ENCODE results near the gene ADRA2B.
A peak's percentile ranks its signal among the peaks of the same experiment; 100 is the strongest.
"Not testable (repeated sequence)": the region's sequence is repeated elsewhere in the genome, so short reads cannot be mapped to it uniquely, and the experiment has no call there.

ADRA2B gene

DNA sequence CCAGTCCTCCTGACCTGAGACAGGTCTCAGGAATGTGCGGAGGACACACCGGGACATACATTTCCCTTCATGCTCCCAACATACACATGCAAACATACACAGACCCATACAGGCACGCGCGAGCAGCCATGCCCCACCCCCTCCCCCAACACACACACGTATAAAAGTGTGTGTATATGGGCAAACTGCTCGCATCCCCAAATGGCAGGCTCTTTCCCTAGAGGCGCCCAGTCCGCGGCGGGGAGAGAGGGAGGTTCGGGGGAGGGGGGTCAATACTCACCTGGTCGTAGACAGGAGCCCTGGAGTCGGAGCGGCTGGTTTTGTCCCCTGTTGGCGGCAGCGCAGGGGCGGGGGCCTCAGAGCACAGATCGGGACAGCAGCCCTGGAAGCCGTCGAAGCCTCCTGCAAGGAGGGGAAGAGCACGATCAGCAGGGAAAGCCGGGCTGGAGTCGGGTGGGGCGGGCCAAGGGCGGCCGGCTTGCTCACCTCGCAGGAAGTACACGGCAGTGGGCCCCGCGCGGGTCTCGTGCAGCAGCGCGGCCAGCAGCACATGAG lies 28.2 kb upstream of the ADRA2B start:
- H3K9me3 Mint-ChIP-seq = no peaks in the 10 kb centered on the region
- H3K27ac Mint-ChIP-seq = peak overlapping the region; percentile 97
- peak overlapping the region; percentile 94 for H3K4me3 Mint-ChIP-seq
- ATAC-seq = peak; percentile 0
- H3K4me1 Mint-ChIP-seq = peaks cover 70% of the 10 kb centered on the region
- DNase-seq (ENCODE audit: low spot score in 2 of 2) = peak; percentile 36 to 77
- H3K36me3 Mint-ChIP-seq = peaks cover 75% of the 10 kb centered on the region

DNA sequence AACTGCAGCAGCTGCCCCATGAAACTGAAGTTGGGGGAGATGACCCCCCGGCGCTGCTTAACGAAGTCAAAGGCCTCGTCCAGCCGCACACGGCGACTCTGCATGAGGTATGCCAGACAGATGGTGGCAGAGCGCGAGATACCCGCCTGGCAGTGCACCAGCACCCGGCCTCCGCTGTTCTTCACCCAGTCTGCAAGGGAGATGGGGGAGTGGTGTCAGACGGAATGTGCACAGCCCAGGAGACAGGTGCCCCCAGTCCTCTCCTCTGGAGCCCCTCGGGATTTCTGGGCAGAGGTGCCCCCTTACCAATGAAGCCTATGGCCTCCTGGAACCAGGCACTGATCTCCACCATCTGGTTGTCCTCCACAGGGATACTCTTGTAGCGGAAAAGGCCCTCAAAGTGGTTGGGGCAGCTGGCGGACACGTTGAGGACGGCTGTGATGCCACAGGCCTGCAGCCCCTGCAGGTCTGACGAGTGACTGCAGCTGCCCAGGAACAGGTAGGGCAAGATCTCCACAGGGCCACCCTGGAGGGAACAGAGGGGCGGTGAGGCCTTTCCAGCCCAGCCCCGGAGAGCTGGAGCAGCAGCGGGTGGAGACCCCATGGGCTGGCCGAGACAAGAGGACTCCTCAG lies 27.6 kb upstream of the ADRA2B start:
- no peak for ATAC-seq
- Mint-ChIP-seq H3K4me1 (peaks cover 67% of the 10 kb centered on the region), H3K36me3 (peaks cover 75% of the 10 kb centered on the region), H3K27ac (peak overlapping the region; percentile 97), H3K9me3 (no peaks in the 10 kb centered on the region), H3K4me3 (peak overlapping the region; percentile 94)
- DNase-seq (ENCODE audit: low spot score in 2 of 2) = peak; percentile 36 to 78

DNA sequence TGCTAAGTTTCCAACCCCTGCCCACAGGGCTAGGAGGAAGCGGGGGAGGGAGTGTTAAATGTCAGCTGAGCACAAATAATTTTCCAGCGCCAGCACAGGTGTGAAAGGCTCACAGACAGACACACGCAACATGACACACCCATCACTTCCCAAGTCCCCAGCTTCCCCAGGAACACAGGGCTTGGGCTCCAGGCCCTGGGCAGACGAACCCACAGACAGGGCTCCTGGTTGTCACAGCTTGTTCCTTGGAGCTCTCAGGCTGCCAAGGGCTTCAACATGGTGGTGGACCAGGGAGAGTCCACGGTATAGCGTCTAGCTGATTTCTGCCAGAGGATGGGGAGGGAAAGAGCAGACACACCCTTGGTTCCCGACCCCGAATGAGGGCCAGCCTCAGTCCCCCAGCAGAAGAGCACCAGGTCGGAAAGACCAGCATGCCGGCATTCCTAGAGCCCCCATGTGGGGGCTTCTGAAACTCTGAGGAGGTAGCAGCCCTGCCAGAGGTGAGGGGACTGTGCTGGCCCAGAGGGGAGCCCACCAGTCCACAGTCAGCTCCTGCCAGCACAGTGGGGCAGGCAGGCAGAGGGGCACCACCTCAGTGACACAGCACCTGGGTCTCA lies 27.0 kb upstream of the ADRA2B start:
- no peak for DNase-seq (ENCODE audit: low spot score in 2 of 2)
- H3K27ac Mint-ChIP-seq = peak overlapping the region; percentile 97
- peaks cover 62% of the 10 kb centered on the region for H3K4me1 Mint-ChIP-seq
- no peak for ATAC-seq
- H3K36me3 Mint-ChIP-seq = peaks cover 73% of the 10 kb centered on the region
- H3K4me3 Mint-ChIP-seq = peak overlapping the region; percentile 94
- no peaks in the 10 kb centered on the region for H3K9me3 Mint-ChIP-seq

DNA sequence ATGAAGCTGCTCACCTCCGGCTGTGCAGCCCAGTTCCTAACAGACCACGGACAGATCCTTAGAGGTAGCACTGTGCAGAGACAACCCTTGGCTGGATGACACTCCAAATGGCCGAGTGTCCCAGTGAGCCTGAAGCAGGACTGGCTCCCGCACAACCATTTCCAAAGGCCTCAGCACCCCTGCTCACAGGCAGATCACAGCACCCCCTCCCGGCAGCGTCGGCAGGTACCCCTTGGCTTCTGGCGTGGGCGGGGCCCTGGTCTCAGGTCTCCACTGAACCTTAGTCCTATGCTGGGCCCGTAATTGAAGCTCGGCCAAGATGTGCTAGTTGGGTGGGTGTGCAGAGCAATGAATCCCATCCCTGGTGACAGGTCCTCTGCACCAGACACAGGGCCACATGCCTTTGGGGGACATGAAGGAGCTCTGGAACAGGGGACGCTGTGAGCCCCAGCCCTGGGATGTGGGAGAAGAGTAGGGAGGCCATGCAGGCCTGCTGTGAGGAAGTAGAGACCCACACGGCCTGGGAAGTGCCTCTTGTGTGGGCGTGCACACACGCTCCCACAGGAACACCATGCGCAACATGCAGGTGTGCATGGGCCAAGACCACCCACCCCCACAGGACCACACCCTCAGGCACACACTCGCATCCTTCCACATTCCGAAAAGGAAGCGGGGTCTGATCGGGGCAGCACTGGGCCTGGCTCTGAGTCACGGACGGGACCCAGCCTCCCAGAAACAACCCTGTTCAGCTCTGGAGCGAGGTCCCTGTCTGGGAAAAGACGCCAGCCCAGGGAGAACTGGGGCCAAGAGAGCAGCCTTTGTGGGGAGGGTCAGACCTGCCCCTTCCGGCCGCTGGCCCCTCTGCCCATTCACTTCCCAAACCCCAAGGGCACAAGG lies 26.1 kb upstream of the ADRA2B start:
- Mint-ChIP-seq H3K4me1 (peaks cover 58% of the 10 kb centered on the region), H3K36me3 (peaks cover 79% of the 10 kb centered on the region), H3K9me3 (no peaks in the 10 kb centered on the region), H3K4me3 (peak overlapping the region; percentile 94), H3K27ac (peak overlapping the region; percentile 97)
- ATAC-seq = peak; percentile 22
- DNase-seq (ENCODE audit: low spot score in 2 of 2) = peak; percentile 67 to 86

DNA sequence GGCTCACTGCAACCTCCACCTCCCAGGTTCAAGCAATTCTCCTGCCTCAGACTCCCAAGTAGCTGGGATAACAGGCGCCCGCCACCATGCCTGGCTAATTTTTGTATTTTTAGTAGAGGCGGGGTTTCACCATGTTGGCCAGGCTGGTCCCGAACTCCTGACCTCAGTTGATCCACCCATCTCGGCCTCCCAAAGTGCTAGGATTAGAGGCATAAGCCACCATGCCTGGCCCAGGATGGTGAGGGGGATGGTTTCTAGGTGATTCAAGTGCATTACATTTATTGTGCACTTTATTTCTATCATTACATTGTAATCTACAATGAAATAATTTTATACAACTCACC lies 25.2 kb upstream of the ADRA2B start:
- not testable (repeated sequence) for ATAC-seq; DNase-seq (ENCODE audit: low spot score in 2 of 2); H3K9me3 Mint-ChIP-seq
- peaks cover 85% of the 10 kb centered on the region for H3K36me3 Mint-ChIP-seq
- H3K4me1 Mint-ChIP-seq = peaks cover 49% of the 10 kb centered on the region
- peak overlapping the region; percentile 97 for H3K27ac Mint-ChIP-seq
- peak overlapping the region; percentile 94 for H3K4me3 Mint-ChIP-seq

DNA sequence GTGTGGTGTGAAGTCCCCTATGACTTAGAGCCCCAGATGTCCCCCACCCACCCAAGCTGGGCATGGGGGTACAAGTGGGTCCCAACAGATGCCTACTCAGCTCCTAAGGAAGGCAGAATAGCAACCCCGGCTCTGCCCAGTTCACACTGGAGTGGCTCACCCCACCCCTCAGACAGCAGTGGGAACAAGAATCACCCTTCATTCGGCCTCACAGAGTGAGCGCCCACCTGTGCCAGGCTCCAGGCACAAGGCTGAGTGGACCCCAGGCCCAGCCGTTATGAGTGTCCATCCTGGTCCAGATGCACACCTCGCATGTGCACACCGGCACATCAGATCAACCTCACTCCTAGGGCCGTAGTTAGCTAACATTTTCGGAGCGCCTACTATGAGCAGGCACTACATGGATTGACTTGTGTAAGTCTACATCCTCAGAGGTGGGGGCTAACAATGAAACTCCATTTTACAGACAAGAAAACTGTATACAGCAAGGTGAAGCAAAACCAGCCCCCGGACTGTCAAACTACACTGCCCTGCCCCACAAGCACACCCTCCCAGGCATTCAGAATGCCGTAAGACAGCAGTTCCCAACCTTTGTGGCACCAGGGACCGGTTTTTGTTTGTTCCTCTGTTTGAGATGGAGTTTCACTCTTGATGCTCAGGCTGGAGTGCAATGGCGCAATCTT lies 24.7 kb upstream of the ADRA2B start:
- Mint-ChIP-seq H3K4me1 (peaks cover 44% of the 10 kb centered on the region), H3K27ac (peak overlapping the region; percentile 97), H3K9me3 (no peaks in the 10 kb centered on the region), H3K4me3 (peak overlapping the region; percentile 94), H3K36me3 (peaks cover 84% of the 10 kb centered on the region)
- DNase-seq (ENCODE audit: low spot score in 2 of 2) = no peak
- no peak for ATAC-seq

DNA sequence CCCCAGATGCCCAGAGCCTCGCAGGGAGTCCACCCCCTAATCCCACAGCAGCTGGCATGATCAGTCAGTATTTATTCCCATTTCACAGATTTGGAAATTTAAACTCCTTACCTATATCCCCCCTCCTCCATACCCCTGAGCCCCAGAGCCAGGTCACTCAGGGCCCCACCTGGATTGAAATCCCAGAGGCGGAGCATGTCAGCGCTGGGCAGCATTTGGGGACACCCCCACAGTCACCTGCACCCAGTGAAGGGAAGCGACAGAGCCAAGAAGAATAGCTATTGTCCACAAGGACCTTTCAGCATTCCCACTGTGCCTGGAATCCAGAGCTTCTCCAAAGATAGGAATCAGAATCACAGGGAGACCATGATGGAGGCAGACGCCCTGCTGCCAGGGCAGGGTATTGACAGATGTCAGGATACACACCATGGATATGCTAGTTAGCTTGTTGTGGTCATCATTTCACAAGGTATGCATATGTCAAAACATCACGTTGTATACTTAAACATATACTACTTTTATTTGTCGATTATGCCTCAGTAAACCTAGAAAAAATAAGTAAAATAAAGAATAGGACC lies 22.9 kb upstream of the ADRA2B start:
- H3K4me3 Mint-ChIP-seq = no peak overlapping the region
- H3K4me1 Mint-ChIP-seq = peaks cover 44% of the 10 kb centered on the region
- H3K27ac Mint-ChIP-seq = peak overlapping the region; percentile 45
- H3K9me3 Mint-ChIP-seq = no peaks in the 10 kb centered on the region
- H3K36me3 Mint-ChIP-seq = peaks cover 82% of the 10 kb centered on the region
- DNase-seq (ENCODE audit: low spot score in 2 of 2) (no peak), ATAC-seq (no peak)

DNA sequence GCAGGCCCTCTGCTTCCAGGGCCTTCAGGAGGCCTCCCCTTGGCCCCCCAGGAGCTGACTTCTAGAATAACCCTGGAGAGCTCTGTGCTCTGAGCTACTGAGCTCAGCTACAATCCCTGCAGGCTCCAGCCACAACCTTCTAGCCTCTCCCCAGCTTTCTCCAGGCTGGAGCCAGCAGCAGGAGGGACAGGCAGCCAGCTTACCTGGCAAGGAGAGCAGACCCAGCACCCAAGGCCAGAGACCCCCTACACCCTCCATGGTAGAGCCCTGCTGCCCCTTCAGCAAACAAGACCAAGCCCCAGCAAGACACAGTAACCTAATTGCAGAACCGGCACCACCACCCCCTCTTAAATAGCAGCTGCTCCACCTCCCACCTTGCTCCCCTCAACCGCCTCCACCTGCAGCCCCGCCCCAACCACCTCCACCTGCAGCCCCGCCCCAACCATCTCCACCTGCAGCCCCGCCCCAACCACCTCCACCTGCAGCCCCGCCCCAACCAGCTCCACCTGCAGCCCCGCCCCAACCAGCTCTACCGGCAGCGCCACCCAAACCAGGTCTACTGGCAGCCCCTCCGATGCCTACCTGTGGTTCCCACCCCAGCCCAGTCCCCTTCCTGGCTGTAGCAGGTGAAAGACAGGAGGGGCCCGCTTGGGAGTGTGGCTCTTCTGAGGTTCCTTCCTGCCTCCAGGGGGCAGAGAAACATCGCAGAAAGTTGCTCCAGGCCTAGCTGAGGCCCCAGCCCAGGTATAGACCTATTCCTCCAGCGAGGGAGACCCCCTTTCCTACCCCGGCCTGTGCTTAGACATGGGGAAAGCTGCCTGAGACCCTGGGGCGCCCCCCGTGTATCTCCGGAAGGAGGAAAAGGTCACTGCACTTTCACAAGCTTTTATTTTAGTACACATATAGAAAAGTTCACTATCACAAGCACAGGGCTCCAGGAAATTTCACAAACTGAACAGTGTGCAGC lies 22.1 kb upstream of the ADRA2B start, which contains the start of gene ASTL:
ASTL (minus strand) TSS at position 324 of the 967 bp plus-strand sequence; CDS start at position 258, 66 bp downstream.
- Mint-ChIP-seq H3K27ac (peak within 1 kb of the TSS; percentile 74), H3K36me3 (peaks cover 74% of the 10 kb centered on the region), H3K4me3 (no peak within 1 kb of the TSS), H3K9me3 (no peaks in the 10 kb centered on the region), H3K4me1 (peaks cover 37% of the 10 kb centered on the region)
- DNase-seq (ENCODE audit: low spot score in 2 of 2) (peak in 1 of 2 donors; percentile 75), ATAC-seq (peak; percentile 50)

DNA sequence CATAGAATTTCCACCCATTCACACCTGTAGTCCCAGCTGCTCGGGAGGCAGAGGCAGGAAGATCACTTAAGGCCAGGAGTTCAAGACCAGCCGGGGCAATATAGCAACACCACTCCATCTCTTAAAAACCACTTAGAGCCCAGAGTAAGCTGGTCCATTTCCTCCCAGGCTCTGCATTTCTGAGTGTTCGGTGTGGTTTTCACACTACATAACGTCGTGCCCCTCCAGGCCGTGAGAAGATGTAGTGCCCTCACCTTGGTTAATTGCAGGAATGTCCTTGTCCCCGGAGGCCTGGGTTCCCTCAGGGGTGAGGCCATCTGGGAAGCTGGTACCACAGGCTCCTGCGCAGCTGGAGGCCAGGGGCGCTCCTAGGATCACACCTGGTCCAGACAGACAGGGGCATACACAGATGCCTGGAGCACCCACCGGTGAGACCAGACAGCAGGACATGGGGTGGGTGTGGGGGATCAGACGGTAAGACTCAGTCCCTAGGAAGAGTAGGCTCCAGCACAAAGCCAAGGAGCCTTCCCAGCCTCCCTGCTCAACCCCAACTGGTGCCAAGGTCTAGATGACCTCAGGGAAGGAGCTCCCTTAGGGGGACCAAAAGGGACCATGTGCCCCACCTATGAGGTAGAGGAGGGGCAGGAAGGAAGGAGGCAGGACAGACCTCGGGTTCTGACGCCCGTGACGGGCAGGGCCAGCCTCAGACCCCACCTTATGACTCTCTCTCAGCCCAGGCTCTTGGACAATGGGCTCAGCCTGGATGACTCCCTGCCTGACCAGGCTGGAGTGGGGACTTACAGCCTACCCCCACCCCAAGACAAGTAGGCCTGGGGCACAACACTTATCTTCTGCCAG lies 21.2 kb upstream of the ADRA2B start:
- DNase-seq (ENCODE audit: low spot score in 2 of 2) (no peak), ATAC-seq (no peak)
- H3K4me1 Mint-ChIP-seq = peaks cover 31% of the 10 kb centered on the region
- peaks cover 74% of the 10 kb centered on the region for H3K36me3 Mint-ChIP-seq
- H3K4me3 Mint-ChIP-seq = no peak overlapping the region
- H3K27ac Mint-ChIP-seq = peak overlapping the region; percentile 74
- H3K9me3 Mint-ChIP-seq = no peaks in the 10 kb centered on the region

DNA sequence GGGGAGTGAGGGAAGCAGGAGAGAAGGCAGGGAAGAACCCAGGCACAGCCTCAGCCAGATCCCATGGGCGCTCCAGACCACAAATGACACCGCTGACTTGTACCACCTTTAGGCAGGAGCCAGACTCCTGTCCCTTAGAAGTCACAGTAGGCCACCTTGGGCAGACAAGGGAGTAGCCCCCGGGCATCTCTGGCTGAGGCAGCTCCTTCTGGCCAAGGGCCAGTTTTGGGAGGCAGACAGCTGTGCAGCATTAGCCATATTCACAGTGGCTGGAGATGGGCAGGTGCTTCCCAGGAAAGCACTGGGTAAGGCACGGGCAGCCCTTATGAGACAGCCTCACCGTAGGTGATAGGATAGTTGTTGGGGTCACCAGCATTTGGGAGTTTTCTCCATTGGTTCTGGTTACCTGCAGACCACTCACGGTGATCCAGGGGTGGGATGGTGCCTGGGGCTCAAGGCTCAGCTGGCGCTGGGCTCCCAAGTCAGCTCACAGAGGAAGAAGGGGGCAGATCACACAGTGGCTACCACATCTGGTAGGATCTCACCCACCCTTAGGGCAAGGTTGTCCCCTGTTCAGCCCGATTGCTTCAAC lies 19.9 kb upstream of the ADRA2B start:
- Mint-ChIP-seq H3K4me1 (peaks cover 32% of the 10 kb centered on the region), H3K36me3 (peaks cover 69% of the 10 kb centered on the region), H3K9me3 (no peaks in the 10 kb centered on the region), H3K4me3 (no peak overlapping the region), H3K27ac (peak overlapping the region; percentile 74)
- ATAC-seq (no peak), DNase-seq (ENCODE audit: low spot score in 2 of 2) (no peak)

DNA sequence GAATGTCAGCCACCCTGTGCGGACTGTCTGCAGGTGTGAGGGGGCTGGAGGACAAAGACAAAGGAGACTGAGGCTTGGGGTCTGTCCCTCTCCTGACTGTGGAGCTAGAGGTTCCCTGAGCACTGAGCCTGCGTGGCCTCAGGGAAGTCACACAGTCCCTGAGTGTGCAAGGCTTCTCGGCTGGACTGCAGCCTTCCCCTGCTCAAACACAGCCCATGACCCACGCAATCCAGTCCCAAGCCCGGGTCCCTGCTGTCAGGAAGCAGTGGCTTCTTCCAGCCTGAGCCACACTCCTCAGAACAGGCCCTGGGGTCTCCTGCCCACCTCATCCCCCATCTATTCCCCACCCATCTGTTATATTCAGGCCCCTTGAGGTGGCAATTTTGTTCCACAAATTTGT lies 19.2 kb upstream of the ADRA2B start:
- no peaks in the 10 kb centered on the region for H3K9me3 Mint-ChIP-seq
- peak overlapping the region; percentile 74 for H3K27ac Mint-ChIP-seq
- ATAC-seq (no peak), DNase-seq (ENCODE audit: low spot score in 2 of 2) (no peak)
- peaks cover 67% of the 10 kb centered on the region for H3K36me3 Mint-ChIP-seq
- H3K4me1 Mint-ChIP-seq = peaks cover 35% of the 10 kb centered on the region
- no peak overlapping the region for H3K4me3 Mint-ChIP-seq

DNA sequence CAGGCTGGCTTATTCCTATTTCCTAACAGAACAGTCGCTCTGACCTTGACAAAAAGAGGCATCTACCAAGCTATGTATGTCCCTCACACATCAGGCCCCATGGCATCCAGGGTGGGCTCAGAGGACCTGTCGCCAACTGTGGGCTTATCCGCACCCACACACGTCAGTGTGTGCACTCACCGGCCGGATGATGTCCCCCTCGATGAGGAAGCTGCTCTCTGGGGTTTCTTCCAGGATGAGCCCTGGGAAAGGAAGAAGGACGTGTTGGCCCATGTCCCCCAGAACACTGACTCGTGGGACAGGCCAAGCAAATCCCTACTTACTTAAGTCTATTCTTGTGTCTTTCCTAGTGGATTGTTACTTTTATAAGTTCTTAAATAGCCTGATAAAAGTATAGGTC lies 18.8 kb upstream of the ADRA2B start:
- DNase-seq (ENCODE audit: low spot score in 2 of 2) (no peak), ATAC-seq (no peak)
- Mint-ChIP-seq H3K4me1 (peaks cover 39% of the 10 kb centered on the region), H3K27ac (peak overlapping the region; percentile 58), H3K9me3 (no peaks in the 10 kb centered on the region), H3K36me3 (peaks cover 67% of the 10 kb centered on the region), H3K4me3 (no peak overlapping the region)

DNA sequence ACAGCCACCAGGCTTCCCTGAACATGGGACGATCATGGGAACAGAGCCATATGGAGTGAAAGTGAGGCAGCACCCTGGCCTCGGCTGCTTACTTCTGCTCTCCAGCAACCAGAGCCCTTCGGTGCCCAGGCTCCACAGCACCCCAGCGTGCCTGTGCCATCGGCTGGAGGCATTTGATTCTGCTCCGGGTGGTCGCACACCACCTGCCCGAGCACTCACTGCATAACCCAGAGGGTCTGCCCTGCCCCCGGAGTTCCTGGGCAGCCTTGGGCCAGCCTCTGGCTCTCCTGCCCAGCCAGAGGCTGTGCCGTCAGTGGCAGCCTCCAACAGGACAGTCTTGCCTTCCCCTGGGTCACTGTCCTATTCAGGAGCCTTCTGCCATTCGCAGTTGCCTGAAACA lies 18.1 kb upstream of the ADRA2B start:
- H3K27ac Mint-ChIP-seq = peak overlapping the region; percentile 58
- H3K4me3 Mint-ChIP-seq = no peak overlapping the region
- no peak for DNase-seq (ENCODE audit: low spot score in 2 of 2)
- H3K36me3 Mint-ChIP-seq = peaks cover 73% of the 10 kb centered on the region
- no peaks in the 10 kb centered on the region for H3K9me3 Mint-ChIP-seq
- no peak for ATAC-seq
- H3K4me1 Mint-ChIP-seq = peaks cover 47% of the 10 kb centered on the region

Data from stimulated activated effector memory CD8-positive, alpha-beta T cell treated with anti-CD3 and anti-CD28 coated beads, Interleukin-12 subunit alpha, Interleukin-12 subunit beta, amount 100 ng/mL, for 72 hours (primary cell).